H1 (cell line): ENCODE results near the gene NCKIPSD. TPM values are rescaled to one million over a fixed set of nuclear protein-coding genes. Genes with fewer than 3 reads are reported as not detected.

Experiments used
- ATF2 ChIP-seq: IDR thresholded peaks from 2 replicates; pipeline ENCODE4 v1.6.1; 2012; ENCODE audit warnings: low read length, inconsistent platforms
- CBX8 ChIP-seq: fragments of 300-800, 300-1000 bp; sonication (generic); IDR thresholded peaks from 2 replicates; pipeline ENCODE4 v1.7.1; 2016; ENCODE audit warnings: low read depth, low read length, borderline replicate concordance
- CHD7 ChIP-seq: fragments of 300-600 bp; sonication (generic); IDR thresholded peaks from 2 replicates; pipeline ENCODE4 v1.7.1; 2012; ENCODE audit warnings: low read length, moderate library complexity, mild to moderate bottlenecking, inconsistent platforms; ENCODE audit not compliant: insufficient replicate concordance
- CTCF ChIP-seq, 3 experiments: IDR thresholded peaks; 1 replicate in 2 of 3; 2 replicates in 1 of 3; pipeline versions ENCODE4 v1.5.1 to v1.6.1; 2011; ENCODE audit warnings: low read length in 3 of 3, mild to moderate bottlenecking in 3 of 3, inconsistent platforms in 2 of 3, low read depth in 1 of 3, moderate library complexity in 1 of 3; ENCODE audit not compliant: insufficient read depth in 1 of 3; ENCODE audit errors: control extremely low read depth in 1 of 3
- polyA plus RNA-seq, 7 experiments: library from polyadenylated mRNA; depleted of rRNA in 3 of 7; stranded (reverse) in 5 of 7; unstranded in 2 of 7; fragments of >200 nt in 5 of 7; fragments of 200-250 nt in 2 of 7; gene quantifications; 1 replicate in 5 of 7; 2 replicates in 1 of 7; 4 replicates in 1 of 7; pipeline versions ENCODE4 v1.2.1 to v1.2.3, GENCODE V29; 2011 to 2013; ENCODE audit warnings: missing spikeins in 2 of 7, mixed read lengths in 2 of 7
- total RNA-seq: library from RNA; stranded (reverse); fragmentation: NEBNext Ultra II Directional; extraction: Animal tissue kit (Norgen Biotek cat#: 25700); gene quantifications from 2 replicates; pipeline ENCODE4 v1.2.1, GENCODE V29; 2021

The NCKIPSD gene
- total and polyA plus RNA-seq, 2 of the 8 experiments (the other 6 are each of a cell fraction or from before 2014, with no cell fraction given) = 34.7 to 91.8 TPM

- TF ChIP-seq CHD7 = no peak
- peak in 1 of 3 experiments; percentile 1; a peak in 1 of 4 replicates for TF ChIP-seq CTCF (IDR thresholded peaks at IDR 0.05; ENCODE audit: control extremely low read depth in 1 of 3, insufficient read depth in 1 of 3, low read depth in 1 of 3, low read length in 3 of 3)
- no peak for TF ChIP-seq ATF2
- no peak for TF ChIP-seq CBX8
Measured at GRCh38 chr3:48637305-48637704, 48.4 kb downstream of the NCKIPSD start (continued).
